HAP-1 (cell line): ENCODE measurements around the gene TPST1.

Source experiments
- DNase-seq, 2 experiments: peaks; one replicate each; pipeline ENCODE4 v3.0.0-alpha.2; 2016 to 2020; ENCODE audit warnings: low spot score in 2 of 2
- H3K27me3 ChIP-seq: fragments of 250-450 bp; sonication (Bioruptor Pico); 2 replicates; pipeline ENCODE4 v1.5.1; 2020; ENCODE audit warnings: low read depth, mild to moderate bottlenecking, moderate library complexity
- H3K36me3 ChIP-seq: fragments of 250-450 bp; sonication (Bioruptor Pico); replicated peaks from 2 replicates; pipeline ENCODE4 v1.5.1; 2020; ENCODE audit warnings: mild to moderate bottlenecking
- H3K4me1 ChIP-seq: fragments of 250-450 bp; sonication (Bioruptor Pico); 2 replicates; pipeline ENCODE4 v1.5.1; 2020; ENCODE audit warnings: mild to moderate bottlenecking
- H3K4me3 ChIP-seq: fragments of 250-450 bp; sonication (Bioruptor Pico); 2 replicates; pipeline ENCODE4 v1.5.1; 2020; ENCODE audit warnings: mild to moderate bottlenecking, moderate library complexity
- H3K9me3 ChIP-seq: fragments of 250-450 bp; sonication (Bioruptor Pico); 2 replicates; pipeline ENCODE4 v1.5.1; 2020; ENCODE audit warnings: mild to moderate bottlenecking, moderate library complexity
- in situ Hi-C: fragments of 300-500 bp; cut with MboI; formaldehyde crosslinking; loops from 3 replicates; pipeline ENCODE4 v1.14.3; 2020; ENCODE audit warnings: low sequenced_read_pairs, inconsistent platforms, mixed read lengths

TPST1 gene

GRCh38 chr7:66178258-66178657, 26.9 kb upstream of the TPST1 start:
- in situ Hi-C loops: no loop called here
- no peaks in the 10 kb centered on the region for H3K9me3 ChIP-seq
- H3K4me3 ChIP-seq: no peak overlapping the region
- no peaks in the 10 kb centered on the region for H3K27me3 ChIP-seq
- no peak for DNase-seq
- H3K4me1 ChIP-seq: no peaks in the 10 kb centered on the region
- H3K36me3 ChIP-seq: no peaks in the 10 kb centered on the region

DNA sequence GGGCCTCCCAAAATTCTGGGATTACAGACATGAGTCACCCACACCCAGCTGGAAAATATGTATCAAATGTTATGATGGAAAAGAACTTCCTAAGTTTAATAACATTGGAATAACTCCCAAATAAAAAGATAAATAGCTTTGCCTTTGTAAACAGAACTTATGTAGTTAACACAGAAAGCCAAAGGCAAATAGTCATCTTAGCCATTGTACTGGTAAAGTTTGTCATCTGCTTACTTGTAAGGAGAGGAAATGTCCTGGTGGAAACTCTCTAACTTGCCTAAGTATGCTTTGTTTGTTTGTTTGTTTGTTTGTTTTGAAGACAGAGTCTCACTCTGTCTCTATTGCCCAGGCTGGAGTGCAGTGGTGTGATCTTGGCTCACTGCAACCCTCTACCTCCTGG, 23.8 kb upstream of the TPST1 start:
- Histone ChIP-seq H3K27me3 (no peaks in the 10 kb centered on the region), H3K36me3 (no peaks in the 10 kb centered on the region), H3K4me3 (no peak overlapping the region), H3K4me1 (no peaks in the 10 kb centered on the region), H3K9me3 (no peaks in the 10 kb centered on the region)
- DNase-seq: no peak
- in situ Hi-C loops: no loop called here

- Histone ChIP-seq H3K36me3 (no peaks in the 10 kb centered on the region), H3K4me1 (no peaks in the 10 kb centered on the region), H3K27me3 (no peaks in the 10 kb centered on the region), H3K9me3 (no peaks in the 10 kb centered on the region), H3K4me3 (no peak overlapping the region)
- DNase-seq: no peak
- in situ Hi-C loops: no loop called here
These were observed 23.3 kb upstream of the TPST1 start for GRCh38 chr7:66181845-66182244.

DNA sequence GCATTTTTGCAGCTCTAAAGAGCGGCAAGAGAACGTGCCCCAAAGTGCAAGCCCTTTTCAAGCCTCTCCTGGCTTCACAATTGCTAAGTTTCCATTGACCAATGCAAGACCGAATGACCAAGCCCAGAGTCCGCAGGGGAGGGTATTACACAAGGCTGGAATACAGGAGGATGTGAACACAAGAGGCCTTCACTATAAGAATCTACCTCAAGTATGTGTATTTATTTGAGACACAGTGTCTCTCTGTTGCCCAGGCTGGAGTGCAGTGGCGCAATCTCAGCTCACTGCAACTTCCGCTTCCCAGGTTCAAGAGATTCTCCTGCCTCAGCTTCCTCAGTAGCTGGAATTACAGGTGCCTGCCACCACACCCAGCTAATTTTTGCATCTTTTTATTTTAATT, 22.2 kb upstream of the TPST1 start:
- H3K4me3 ChIP-seq: no peak overlapping the region
- in situ Hi-C loops: no loop called here
- DNase-seq: no peak
- no peaks in the 10 kb centered on the region for H3K36me3 ChIP-seq
- H3K9me3 ChIP-seq: no peaks in the 10 kb centered on the region
- no peaks in the 10 kb centered on the region for H3K4me1 ChIP-seq
- H3K27me3 ChIP-seq: no peaks in the 10 kb centered on the region

GRCh38 chr7:66183700-66184099, 21.4 kb upstream of the TPST1 start:
- Histone ChIP-seq H3K27me3 (no peaks in the 10 kb centered on the region), H3K9me3 (no peaks in the 10 kb centered on the region), H3K36me3 (no peaks in the 10 kb centered on the region), H3K4me3 (no peak overlapping the region), H3K4me1 (no peaks in the 10 kb centered on the region)
- DNase-seq: no peak
- in situ Hi-C loops: no loop called here

GRCh38 chr7:66185680-66186187, 19.4 kb upstream of the TPST1 start:
- Histone ChIP-seq H3K9me3 (no peaks in the 10 kb centered on the region), H3K36me3 (no peaks in the 10 kb centered on the region), H3K4me1 (no peaks in the 10 kb centered on the region), H3K4me3 (no peak overlapping the region), H3K27me3 (no peaks in the 10 kb centered on the region)
- DNase-seq: no peak
- in situ Hi-C loops: no loop called here

GRCh38 chr7:66186991-66187390, 18.1 kb upstream of the TPST1 start:
- no peaks in the 10 kb centered on the region for H3K9me3 ChIP-seq
- H3K36me3 ChIP-seq: no peaks in the 10 kb centered on the region
- no peaks in the 10 kb centered on the region for H3K4me1 ChIP-seq
- H3K4me3 ChIP-seq: no peak overlapping the region
- in situ Hi-C loops: no loop called here
- no peaks in the 10 kb centered on the region for H3K27me3 ChIP-seq
- DNase-seq: no peak

- no peak for DNase-seq
- no peaks in the 10 kb centered on the region for H3K4me1 ChIP-seq
- in situ Hi-C loops: no loop called here
- H3K4me3 ChIP-seq: no peak overlapping the region
- H3K36me3 ChIP-seq: no peaks in the 10 kb centered on the region
- no peaks in the 10 kb centered on the region for H3K9me3 ChIP-seq
- H3K27me3 ChIP-seq: no peaks in the 10 kb centered on the region
These were observed 17.2 kb upstream of the TPST1 start for GRCh38 chr7:66187905-66188304.

DNA sequence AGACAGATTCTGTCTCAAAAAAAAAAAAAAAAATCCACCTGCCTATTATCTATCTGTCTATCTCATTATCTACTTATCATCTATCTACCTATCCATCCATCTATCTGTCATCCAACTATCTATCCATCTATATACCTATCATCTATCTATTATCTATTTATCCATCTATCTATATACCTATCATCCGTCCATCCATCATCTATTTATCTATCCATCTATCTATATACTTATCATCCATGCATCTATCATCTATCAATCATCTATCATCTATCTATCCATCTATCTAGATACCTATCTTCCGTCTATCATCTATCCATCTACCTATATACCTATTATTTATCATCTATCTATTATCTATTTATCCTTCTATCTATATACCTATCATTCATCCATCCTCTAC, 16.5 kb upstream of the TPST1 start:
- H3K4me1 ChIP-seq: no peaks in the 10 kb centered on the region
- H3K36me3 ChIP-seq: no peaks in the 10 kb centered on the region
- no peak for DNase-seq
- no peak overlapping the region for H3K4me3 ChIP-seq
- in situ Hi-C loops: no loop called here
- H3K27me3 ChIP-seq: no peaks in the 10 kb centered on the region
- no peaks in the 10 kb centered on the region for H3K9me3 ChIP-seq

DNA sequence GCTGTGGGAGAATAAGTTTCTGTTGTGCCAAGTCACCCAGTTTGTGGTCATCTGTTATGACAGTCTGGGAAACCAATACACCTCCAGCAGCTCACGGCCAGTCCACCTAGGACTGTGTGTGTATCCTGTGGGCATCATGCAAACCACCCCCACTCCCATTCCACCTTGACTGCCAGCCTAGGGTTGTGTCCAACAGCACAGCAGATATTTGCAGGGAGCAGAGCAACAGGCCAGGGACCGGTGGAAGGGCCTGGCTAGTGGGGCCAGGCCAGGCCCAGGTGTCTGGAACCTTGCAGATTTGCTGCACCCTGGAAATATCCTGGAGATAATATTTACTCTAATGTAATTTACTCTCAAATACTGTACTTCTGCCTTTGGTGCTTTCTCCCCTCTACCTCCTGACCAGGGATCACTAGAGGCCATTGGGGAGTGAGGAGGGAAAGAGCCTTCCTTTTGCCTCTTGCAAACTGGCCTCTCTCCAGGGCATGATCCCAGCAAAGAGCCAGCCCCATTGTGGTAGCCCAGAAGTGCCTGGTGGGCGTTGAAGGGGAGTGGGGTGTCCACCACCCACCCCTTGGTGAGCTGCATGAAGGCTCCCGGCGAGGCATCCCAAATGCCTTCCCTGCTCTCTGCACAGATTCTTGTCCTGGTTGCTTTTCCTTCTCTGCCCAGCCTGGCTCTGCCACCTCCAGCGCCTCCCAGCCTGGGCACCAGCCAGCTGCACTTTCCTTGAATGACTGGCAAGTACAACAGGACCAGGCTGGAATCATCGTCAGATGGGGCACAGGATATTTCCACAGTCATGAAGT, 15.2 kb upstream of the TPST1 start:
- Histone ChIP-seq H3K27me3 (no peaks in the 10 kb centered on the region), H3K4me3 (no peak overlapping the region), H3K4me1 (no peaks in the 10 kb centered on the region), H3K9me3 (no peaks in the 10 kb centered on the region), H3K36me3 (no peaks in the 10 kb centered on the region)
- in situ Hi-C loops: no loop called here
- no peak for DNase-seq

- no peak for DNase-seq
- Histone ChIP-seq H3K27me3 (no peaks in the 10 kb centered on the region), H3K4me3 (no peak overlapping the region), H3K36me3 (no peaks in the 10 kb centered on the region), H3K9me3 (no peaks in the 10 kb centered on the region), H3K4me1 (no peaks in the 10 kb centered on the region)
- in situ Hi-C loops: no loop called here
These were observed 14.7 kb upstream of the TPST1 start for GRCh38 chr7:66190504-66190857.

DNA sequence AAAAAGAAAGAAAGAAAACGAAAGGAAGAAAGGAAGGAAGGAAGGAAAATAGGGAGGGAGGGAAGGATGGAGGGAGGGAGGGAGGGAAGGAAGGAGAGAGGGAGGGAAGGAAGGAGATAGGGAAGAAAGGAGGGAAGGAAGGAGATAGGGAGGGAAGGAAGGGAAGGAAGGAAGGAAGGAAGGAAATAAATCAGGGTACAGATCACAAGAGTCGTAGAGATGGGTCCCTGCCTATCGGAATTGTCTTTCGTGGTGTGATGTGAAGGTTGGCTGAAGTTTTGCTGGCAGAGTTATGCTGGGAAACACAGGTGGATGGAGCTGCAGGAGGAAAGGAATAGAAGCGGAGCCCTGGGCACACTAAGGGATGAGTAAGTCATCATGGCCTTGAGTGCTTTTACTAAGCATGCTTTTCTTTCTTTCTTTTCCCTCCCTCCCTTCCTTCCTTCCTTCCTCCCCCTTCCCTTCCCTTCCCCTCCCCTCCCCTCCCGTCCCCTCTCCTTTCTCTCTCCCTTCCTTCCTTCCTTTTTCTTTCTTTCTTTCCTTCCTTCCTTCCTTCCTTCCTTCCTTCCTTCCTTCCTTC, 11.9 kb upstream of the TPST1 start:
- H3K36me3 ChIP-seq: no peaks in the 10 kb centered on the region
- H3K27me3 ChIP-seq: no peaks in the 10 kb centered on the region
- in situ Hi-C loops: no loop called here
- no peak for DNase-seq
- H3K4me1 ChIP-seq: no peaks in the 10 kb centered on the region
- no peak overlapping the region for H3K4me3 ChIP-seq
- H3K9me3 ChIP-seq: no peaks in the 10 kb centered on the region

GRCh38 chr7:66198469-66198868, 6.7 kb upstream of the TPST1 start:
- Histone ChIP-seq H3K9me3 (no peaks in the 10 kb centered on the region), H3K4me1 (no peaks in the 10 kb centered on the region), H3K36me3 (no peaks in the 10 kb centered on the region), H3K4me3 (no peak overlapping the region), H3K27me3 (no peaks in the 10 kb centered on the region)
- DNase-seq: no peak
- in situ Hi-C loops: no loop called here

- Histone ChIP-seq H3K4me3 (no peak overlapping the region), H3K4me1 (no peaks in the 10 kb centered on the region), H3K27me3 (no peaks in the 10 kb centered on the region), H3K9me3 (no peaks in the 10 kb centered on the region), H3K36me3 (no peaks in the 10 kb centered on the region)
- DNase-seq: no peak
- in situ Hi-C loops: no loop called here
These were observed 6.2 kb upstream of the TPST1 start for GRCh38 chr7:66198956-66199355.
